Measurements from ENCODE around the gene FCGBP.

DNA sequence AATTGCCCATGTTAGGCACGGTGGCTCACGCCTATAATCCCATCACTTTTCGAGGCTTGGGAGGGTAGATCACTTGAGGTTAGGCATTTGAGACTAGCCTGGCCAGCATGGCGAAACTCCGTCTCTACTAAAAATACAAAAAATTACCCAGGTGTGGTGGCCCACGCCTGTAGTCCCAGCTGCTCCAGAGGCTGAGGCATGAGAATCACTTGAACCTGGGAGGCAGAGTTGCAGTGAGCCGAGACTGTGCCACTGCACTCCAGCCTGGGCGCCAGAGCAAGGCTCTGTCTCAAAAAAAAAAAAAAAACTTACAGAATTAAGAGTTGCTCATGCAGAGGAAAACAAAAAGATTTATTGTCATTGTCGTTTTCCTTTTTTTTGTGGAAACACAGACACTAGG, 33.1 kb upstream of the FCGBP start:
- TF ChIP-seq NFIC (IDR thresholded peaks at IDR 0.05) (no peak), EGR1 (IDR thresholded peaks at IDR 0.05) (no peak), TEAD4 (IDR thresholded peaks at IDR 0.05) (no peak), EP300 (IDR thresholded peaks at IDR 0.05; ENCODE audit: borderline replicate concordance) (no peak), RAD21 (IDR thresholded peaks at IDR 0.05; ENCODE audit: low read depth) (no peak)
- TF ChIP-seq, protein P1, sequence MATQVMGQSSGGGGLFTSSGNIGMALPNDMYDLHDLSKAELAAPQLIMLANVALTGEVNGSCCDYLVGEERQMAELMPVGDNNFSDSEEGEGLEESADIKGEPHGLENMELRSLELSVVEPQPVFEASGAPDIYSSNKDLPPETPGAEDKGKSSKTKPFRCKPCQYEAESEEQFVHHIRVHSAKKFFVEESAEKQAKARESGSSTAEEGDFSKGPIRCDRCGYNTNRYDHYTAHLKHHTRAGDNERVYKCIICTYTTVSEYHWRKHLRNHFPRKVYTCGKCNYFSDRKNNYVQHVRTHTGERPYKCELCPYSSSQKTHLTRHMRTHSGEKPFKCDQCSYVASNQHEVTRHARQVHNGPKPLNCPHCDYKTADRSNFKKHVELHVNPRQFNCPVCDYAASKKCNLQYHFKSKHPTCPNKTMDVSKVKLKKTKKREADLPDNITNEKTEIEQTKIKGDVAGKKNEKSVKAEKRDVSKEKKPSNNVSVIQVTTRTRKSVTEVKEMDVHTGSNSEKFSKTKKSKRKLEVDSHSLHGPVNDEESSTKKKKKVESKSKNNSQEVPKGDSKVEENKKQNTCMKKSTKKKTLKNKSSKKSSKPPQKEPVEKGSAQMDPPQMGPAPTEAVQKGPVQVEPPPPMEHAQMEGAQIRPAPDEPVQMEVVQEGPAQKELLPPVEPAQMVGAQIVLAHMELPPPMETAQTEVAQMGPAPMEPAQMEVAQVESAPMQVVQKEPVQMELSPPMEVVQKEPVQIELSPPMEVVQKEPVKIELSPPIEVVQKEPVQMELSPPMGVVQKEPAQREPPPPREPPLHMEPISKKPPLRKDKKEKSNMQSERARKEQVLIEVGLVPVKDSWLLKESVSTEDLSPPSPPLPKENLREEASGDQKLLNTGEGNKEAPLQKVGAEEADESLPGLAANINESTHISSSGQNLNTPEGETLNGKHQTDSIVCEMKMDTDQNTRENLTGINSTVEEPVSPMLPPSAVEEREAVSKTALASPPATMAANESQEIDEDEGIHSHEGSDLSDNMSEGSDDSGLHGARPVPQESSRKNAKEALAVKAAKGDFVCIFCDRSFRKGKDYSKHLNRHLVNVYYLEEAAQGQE (IDR thresholded peaks at IDR 0.05; ENCODE audit: low read depth) = no peak
- TF ChIP-seq, protein P2, sequence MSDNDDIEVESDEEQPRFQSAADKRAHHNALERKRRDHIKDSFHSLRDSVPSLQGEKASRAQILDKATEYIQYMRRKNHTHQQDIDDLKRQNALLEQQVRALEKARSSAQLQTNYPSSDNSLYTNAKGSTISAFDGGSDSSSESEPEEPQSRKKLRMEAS (IDR thresholded peaks at IDR 0.05) = no peak

Measured in Ishikawa (cell line).